ENCODE measurements around the gene CACNG7. TPM values are rescaled to one million over a fixed set of nuclear protein-coding genes. Genes with fewer than 3 reads are reported as not detected.

Gene CACNG7
- 1.7 and 7.2 TPM in 2 replicates for total RNA-seq

GRCh38 chr19:53908935-53909415, at the start of gene CACNG7:
Gene CACNG7 (plus strand): TSS chr19:53909278. CDS start chr19:53912832, 3,554 bp downstream.

GRCh38 chr19:53867225-53868090, 41.6 kb upstream of the CACNG7 start, which contains the start of gene MYADM:
Gene MYADM (plus strand): TSS chr19:53867883. CDS start chr19:53873530, 5,647 bp downstream.

GRCh38 chr19:53881482-53882390, 27.3 kb upstream of the CACNG7 start, which contains the start of gene PRKCG:
Gene PRKCG (plus strand): TSS chr19:53882197. CDS start chr19:53882495, 298 bp downstream.

GRCh38 chr19:53962887-53963431, 53.9 kb downstream of the CACNG7 start, which contains the start of gene CACNG8:
Gene CACNG8 (plus strand): TSS chr19:53962937.

GRCh38 chr19:53991224-53992113, 82.4 kb downstream of the CACNG7 start, which contains the start of gene CACNG6:
Gene CACNG6 (plus strand): TSS chr19:53991637. CDS start chr19:53992878, 1,241 bp downstream.

Other genes with a start within 250 kb of the CACNG7 start
- gene NLRP12, start 85.0 kb upstream of the CACNG7 start, total RNA-seq = not detected in 2 replicates
- 24.2 and 42.8 TPM in 2 replicates for gene MYADM, start 41.4 kb upstream of the CACNG7 start, total RNA-seq
- 0.07 TPM in 1 of 2 replicates, not detected in the other for gene PRKCG, start 27.1 kb upstream of the CACNG7 start, total RNA-seq
- gene CACNG8, start 53.7 kb downstream of the CACNG7 start, total RNA-seq = 0.20 and 0.76 TPM in 2 replicates
- gene CACNG6, start 82.4 kb downstream of the CACNG7 start, total RNA-seq = 0.13 and 0.43 TPM in 2 replicates
- not detected in 2 replicates for gene VSTM1, start 154.6 kb downstream of the CACNG7 start, total RNA-seq
- not detected in 2 replicates for gene TARM1, start 172.1 kb downstream of the CACNG7 start, total RNA-seq
- 0.63 and 0.65 TPM in 2 replicates for gene OSCAR, start 191.5 kb downstream of the CACNG7 start, total RNA-seq
- gene NDUFA3, start 193.6 kb downstream of the CACNG7 start, total RNA-seq = 18.5 and 20.6 TPM in 2 replicates
- gene TFPT, start 206.4 kb downstream of the CACNG7 start, total RNA-seq = 10.7 and 12.5 TPM in 2 replicates
- 54.5 and 55.6 TPM in 2 replicates for gene PRPF31, start 206.5 kb downstream of the CACNG7 start, total RNA-seq
- gene CNOT3, start 228.5 kb downstream of the CACNG7 start, total RNA-seq = 11.3 and 14.1 TPM in 2 replicates